GM12864 (cell line): ENCODE results near the gene USP10.

Experiments used
- DNase-seq: peaks from one replicate; pipeline ENCODE4 v3.0.0-alpha.2; 2011; ENCODE audit warnings: low read depth
- H3K4me3 ChIP-seq: 2 replicates; pipeline ENCODE4 v1.5.1; 2011; ENCODE audit warnings: mild to moderate bottlenecking, low read depth, low read length, control low read depth
- CTCF ChIP-seq: IDR thresholded peaks from 2 replicates; pipeline ENCODE4 v1.5.1; 2011; ENCODE audit warnings: low read depth, mild to moderate bottlenecking, moderate library complexity, low read length, control low read depth, inconsistent platforms; ENCODE audit errors: missing control alignments

The USP10 gene

GRCh38 chr16:84673203-84673535, 26.6 kb upstream of the USP10 start:
- no peak overlapping the region for H3K4me3 ChIP-seq
- DNase-seq, result no peak
- TF ChIP-seq CTCF, result no peak

DNA sequence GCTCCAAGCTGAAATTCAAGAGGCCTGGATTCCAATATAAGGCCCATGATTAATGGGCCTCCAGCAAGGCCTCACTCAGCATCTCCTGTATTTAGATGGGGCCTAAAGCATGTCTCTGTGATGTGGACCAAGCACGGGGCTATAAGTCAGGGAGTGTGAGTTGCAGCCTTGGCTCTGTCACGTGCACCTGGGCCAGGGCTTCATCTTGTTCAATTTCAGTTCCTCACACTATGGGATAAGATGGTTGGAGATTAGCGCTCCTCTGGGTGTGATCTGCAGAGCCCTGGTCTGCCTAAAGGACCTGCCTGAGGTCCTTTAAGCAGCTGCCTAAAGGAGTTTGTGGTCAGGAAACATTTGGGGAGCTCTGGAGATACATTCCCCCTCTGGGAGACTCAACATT, 26.2 kb upstream of the USP10 start:
- DNase-seq, result no peak
- TF ChIP-seq CTCF, result no peak
- H3K4me3 ChIP-seq, result no peak overlapping the region

GRCh38 chr16:84675423-84675822, 24.4 kb upstream of the USP10 start:
- DNase-seq, result no peak
- TF ChIP-seq CTCF, result no peak
- no peak overlapping the region for H3K4me3 ChIP-seq

DNA sequence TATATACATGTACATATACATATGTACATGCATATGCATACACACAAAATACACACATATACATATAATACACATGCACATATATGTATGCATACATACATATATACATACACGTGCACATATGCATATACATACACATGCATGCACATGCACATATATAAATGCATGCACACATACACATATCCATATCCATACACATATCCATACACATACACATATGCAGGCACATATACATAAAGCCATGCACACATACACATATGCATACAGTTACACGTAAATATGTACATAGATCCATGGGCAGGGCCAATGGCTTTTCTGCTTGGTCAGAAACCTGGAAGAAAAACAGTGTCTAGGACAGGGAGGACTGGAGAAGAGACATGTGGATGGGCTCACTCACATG, 23.9 kb upstream of the USP10 start:
- no peak for TF ChIP-seq CTCF

DNA sequence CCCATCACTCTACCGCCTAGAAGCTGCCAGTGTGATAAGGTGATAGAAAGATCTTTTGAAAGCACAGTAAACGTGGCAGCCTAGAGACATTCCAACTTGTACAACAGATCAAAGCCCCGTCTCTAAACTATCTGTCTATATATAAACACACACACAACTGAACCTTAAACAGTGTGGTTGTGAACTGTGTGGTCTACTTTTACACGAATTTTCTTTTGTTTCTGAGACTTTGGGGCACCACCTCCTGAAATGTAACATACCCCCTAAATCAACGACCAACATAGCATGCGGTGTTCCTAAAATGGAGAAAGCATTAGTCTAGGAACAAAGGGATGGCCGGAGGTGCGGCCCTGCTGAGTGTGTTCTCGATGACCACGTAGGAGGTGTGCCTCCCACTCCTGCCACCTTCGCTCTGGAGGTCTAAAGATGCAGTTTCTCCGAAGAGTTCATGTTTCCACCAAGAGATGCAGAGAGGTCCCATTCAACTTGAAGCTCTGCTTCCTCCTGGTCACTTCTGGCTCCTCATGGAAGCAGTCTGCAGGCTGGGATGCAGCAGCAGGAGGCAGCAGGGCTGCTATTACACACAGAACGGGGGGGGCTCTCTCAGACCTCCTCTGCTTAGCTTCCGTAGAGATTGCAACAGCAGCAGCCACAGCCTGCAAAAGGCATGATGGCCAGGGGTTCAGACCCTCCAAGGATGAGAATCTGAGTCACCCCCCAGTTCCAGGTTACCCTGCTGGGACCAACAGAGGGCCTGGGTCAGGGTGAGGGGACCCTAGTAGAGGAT, 22.6 kb upstream of the USP10 start:
- no peak for TF ChIP-seq CTCF
- no peak for DNase-seq
- no peak overlapping the region for H3K4me3 ChIP-seq

More for the DNA sequence above, 23.9 kb upstream of the USP10 start:
- no peak overlapping the region for H3K4me3 ChIP-seq
- no peak for DNase-seq

DNA sequence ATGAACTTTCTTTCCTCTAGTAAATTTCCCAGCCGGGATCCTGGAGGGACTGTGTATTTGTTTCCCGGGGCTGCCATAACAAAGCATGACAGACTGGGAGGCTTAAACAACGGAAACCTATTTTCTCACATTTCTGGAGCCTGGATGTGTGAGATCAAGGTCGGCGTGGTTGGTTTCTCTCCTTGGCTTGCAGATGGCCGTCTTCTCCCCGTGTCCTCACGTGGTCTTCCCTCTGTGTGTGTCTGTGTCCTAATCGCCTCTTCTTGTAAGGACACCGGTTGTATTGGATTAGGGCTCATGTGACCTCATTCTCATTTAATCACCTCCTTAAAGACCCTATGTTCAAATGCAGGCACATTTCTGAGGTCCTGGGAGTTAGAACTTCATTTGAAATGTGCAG, 22.0 kb upstream of the USP10 start:
- TF ChIP-seq CTCF, result no peak
- H3K4me3 ChIP-seq, result no peak overlapping the region
- DNase-seq, result no peak

DNA sequence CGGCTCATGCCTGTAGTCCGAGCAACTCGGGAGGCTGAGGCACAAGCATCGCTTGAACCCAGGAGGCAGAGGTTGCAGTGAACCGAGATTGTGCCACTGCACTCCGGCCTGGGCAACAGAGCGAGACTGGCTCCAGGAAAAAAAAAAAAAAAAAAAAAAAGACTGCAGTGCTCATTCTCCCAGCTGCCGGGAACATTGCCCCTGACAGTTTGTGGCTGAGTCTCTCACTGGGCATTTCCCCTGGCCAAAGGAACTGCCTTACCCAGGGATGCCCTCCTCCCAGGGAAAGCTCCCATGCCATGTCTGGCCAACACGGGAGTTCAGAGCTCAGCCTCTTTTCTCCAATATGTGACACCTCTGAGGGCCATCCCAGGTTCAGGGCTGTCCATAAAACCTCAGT, 21.3 kb upstream of the USP10 start:
- DNase-seq, result no peak
- H3K4me3 ChIP-seq, result no peak overlapping the region
- no peak for TF ChIP-seq CTCF
